Stromal cell of bone marrow (primary cell): ENCODE measurements around the gene MAP7D3.
"Not testable (repeated sequence)": the region's sequence is repeated elsewhere in the genome, so short reads cannot be mapped to it uniquely, and the experiment has no call there.

Experiments
- DNase-seq: peaks from one replicate; pipeline ENCODE4 v3.0.0-alpha.2; 2012; ENCODE audit warnings: low read depth

MAP7D3 gene

DNA sequence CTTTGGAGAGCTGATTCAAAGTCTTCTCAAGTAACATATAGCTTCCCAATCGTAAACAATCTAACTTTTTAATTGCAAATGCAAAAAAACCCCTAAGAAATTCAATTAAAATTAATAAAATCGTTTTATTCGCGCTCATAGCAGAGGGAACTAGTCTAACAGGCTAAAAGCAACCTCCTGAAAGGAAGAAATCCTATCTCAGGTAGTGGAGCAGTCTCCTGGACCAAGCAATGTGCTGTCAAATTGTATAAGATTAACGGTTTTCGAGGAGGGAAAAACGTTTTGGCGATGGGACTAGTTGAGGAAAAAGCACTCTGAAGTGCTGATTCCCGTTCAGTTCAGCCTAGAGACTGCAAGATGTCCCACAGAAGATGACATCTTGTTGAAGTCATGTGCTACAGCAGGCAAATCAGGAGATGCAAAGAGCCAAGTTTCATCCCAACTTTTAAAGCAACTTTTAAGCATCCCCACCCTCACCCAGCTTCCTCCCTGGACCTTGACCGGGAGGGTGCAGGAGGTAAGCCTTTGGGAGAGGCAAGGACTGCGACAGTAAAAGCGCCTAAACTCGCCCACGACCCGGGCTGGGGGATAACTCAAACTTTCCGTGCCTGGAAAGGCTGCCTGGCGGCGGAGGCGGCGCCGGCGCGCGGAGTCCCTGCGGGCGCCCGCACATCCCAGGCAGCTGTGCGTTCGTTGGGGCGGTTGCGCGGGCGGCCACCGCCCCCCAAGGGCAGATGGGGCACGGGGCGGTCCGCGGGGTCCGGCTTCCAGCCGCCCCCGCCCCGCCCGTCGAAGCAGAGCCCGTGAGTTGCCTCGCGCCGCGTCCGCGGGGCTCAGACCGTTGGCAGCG is 784 bp downstream of the MAP7D3 start:
- no peak for DNase-seq

DNA sequence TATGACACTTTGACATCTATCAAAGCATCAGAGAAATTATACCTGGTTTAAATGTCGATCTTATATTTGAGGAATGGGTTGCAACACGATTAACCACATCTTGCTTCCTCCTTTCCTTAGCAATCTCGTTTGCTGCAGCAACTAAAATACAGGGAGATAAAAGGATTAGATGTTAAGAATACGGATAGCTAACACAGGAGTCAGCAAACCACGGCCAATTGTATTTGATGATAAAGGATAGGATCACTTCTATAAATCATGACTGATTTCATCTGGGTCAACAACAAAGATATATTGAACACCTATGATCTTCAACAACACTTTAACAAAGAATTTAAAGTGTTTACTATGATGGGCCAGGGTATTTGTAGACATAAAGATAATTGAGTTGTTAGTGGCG is 5.0 kb downstream of the MAP7D3 start:
- DNase-seq: no peak

- not testable (repeated sequence) for DNase-seq
Observed at GRCh38 chrX:136237849-136238248, 13.4 kb downstream of the MAP7D3 start.

- no peak for DNase-seq
Observed at GRCh38 chrX:136237074-136237473, 14.1 kb downstream of the MAP7D3 start.

GRCh38 chrX:136228839-136229207 is 22.4 kb downstream of the MAP7D3 start:
- no peak for DNase-seq

GRCh38 chrX:136227948-136228838 is 23.0 kb downstream of the MAP7D3 start:
- no peak for DNase-seq

DNA sequence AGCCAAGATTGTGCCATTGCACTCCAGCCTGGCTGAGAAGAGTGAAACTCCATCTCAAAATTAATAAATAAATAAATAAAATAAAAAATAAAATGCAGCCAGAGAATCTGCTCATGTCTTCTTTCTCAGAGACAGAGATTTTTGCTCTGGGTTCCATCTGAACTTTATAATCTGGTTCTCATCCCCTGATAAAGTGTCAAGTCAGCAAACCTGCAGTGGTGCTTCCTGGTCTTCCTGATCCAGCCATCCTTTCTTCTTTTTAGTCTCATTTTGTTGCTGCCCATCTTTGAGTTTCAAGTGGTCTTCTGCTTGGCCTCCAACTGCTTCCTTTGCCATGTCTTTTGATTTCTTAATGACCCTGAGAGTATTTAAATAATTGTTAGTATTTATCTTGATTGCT is 24.1 kb downstream of the MAP7D3 start:
- no peak for DNase-seq

DNA sequence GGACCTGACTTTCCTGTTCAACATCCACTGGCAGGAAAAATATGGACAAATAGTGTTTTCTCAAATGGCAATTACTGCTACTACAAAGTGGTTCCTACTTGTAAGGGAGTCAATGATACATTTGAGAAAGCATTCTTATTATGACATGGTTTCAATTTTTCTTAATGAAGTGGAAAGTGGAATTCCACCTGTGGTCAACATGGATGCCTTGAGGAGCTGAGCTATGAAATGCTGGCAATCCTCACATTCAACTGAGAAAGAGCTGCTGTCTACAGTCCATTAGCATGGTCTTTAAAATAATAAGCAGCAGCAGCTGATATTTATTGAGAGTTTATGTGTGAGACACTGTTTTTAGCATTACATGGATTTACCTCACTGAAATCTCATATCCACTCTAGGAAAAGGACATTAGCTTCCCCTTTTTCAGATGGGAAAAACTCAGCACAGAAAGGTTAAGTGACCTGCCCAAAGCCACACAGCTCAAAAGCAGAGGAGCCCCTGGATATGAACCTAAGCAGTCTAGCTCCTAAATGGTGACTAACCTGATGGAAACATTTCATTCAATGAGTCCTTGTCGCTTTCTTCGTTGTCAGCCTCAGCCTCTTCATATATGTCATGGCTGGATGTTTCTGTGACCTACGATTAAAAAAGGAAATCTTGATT is 29.2 kb downstream of the MAP7D3 start:
- DNase-seq: no peak

- no peak for DNase-seq
Observed at GRCh38 chrX:136220951-136221350, 30.2 kb downstream of the MAP7D3 start.

- no peak for DNase-seq
Observed at GRCh38 chrX:136220540-136220939, 30.7 kb downstream of the MAP7D3 start.

- DNase-seq: no peak
Observed at GRCh38 chrX:136219893-136220292, 31.3 kb downstream of the MAP7D3 start.

GRCh38 chrX:136215559-136215958 is 35.6 kb downstream of the MAP7D3 start:
- DNase-seq: no peak

GRCh38 chrX:136214551-136214950 is 36.6 kb downstream of the MAP7D3 start:
- DNase-seq: no peak

DNA sequence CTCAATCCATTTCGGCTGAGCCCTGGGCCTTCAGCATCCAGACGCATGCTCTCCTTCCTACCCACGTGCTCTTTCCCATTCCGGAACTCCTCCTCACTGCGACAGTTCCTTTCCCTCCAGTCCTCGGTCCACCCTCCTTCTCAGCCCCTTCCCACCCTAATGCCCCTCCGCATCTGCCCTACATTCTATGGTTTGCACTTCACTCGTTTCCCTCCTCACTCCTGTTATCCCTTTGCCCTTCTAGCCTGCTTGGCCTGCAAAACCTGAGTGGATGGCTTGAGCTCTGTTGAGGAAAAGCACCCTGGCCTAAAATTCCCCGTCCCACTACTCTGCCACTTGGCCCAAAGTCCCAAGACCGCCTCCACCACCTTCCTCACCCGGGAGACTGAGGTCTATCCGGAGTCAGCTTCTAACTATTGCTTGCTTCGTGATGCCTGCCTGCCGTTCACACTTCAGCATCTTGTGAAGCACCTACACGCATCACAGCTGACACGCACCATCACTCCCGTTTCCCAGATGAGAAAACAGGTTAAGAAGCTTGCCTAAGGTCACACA is 38.6 kb downstream of the MAP7D3 start:
- no peak for DNase-seq

DNA sequence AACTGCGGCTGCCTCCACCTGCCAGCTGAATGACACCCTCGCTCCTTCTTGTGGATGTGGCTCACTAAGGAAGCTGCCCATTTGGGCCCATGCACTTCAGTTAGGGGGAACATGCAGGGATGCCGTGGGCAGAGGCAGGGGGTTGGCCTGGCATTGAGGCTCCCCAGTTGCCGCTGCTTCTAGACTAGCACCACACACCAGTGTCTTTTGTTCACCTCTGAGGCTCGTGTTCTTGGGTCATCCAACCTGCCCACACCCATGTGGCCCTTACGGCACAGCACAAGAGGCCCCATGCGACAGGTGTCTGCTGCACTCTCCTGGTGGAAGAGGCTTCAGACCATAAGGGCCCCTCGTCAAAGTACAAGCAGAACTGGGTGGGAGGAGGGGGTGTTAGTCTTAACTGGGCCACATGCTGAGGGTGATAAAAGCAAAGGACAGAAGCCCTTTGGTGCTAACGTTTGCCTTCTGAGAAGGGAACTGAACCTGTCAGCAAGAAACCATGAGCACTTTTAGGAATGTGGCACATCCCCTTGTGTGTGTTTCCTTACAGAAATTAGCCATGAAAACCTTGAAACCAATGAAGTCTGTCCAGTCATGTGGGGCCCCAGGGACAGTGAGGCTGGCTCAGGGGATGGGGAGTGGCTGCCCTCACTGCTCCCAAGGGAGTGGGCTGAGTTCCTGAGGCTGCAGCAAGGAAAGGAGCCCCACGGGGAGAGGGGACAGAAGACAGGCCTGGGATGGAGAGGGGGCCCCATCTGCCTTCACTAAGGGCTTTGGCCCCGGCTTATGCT is 39.2 kb downstream of the MAP7D3 start:
- no peak for DNase-seq

- DNase-seq: no peak
Observed at GRCh38 chrX:136210806-136211205, 40.4 kb downstream of the MAP7D3 start.

DNA sequence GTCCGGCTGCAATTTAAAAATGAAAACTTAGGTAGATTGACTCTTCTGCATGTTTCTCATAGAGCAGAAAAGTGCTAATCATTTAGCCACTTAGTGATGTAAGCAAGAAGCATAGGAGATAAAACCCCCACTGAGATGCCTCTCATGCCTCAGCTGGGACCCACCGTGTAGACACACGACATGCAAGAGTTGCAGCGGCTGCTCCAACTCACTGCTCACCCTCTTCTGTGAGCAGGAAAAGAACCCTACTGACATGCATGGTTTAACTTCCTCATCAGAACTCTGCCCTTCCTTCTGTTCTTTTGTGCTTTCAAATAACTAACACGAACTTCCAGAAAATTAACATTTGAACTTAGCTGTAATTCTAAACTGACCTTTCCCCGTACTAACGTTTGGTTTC is 41.0 kb downstream of the MAP7D3 start:
- no peak for DNase-seq

GRCh38 chrX:136209751-136210150 is 41.4 kb downstream of the MAP7D3 start:
- DNase-seq: no peak

GRCh38 chrX:136209016-136209738 is 42.0 kb downstream of the MAP7D3 start:
- no peak for DNase-seq

GRCh38 chrX:136207546-136207945 is 43.7 kb downstream of the MAP7D3 start:
- DNase-seq: no peak

GRCh38 chrX:136206916-136207315 is 44.3 kb downstream of the MAP7D3 start:
- no peak for DNase-seq
